HCT116 (cell line): ENCODE results near the gene MPHOSPH8. TPM values are rescaled to one million over a fixed set of nuclear protein-coding genes. Genes with fewer than 3 reads are reported as not detected.

Experiments
- ATAC-seq: fragments of 200-7000 bp; cut with Tn5 transposase; 2 replicates; pipeline ENCODE4 v1.9.1; 2020; ENCODE audit warnings: mild to moderate bottlenecking, moderate library complexity
- BruUV-seq: library from RNA; stranded (reverse); fragments of 400-500 nt; replicated peaks from 2 replicates; lab custom pipeline; 2021; lab: Mats Ljungman, UMichigan
- CTCF ChIA-PET: fragments of 300-600 bp; sonication (Branson Sonifier 250); formaldehyde crosslinking; loops from one replicate; lab custom pipeline; 2021; ENCODE audit warnings: antibody characterized with exemption; lab: Charles Lee
- POLR2A ChIA-PET: fragments of 300-600, 350-600 bp; sonication (Branson Sonifier 250); formaldehyde crosslinking; loops from one replicate; lab custom pipeline; 2021; ENCODE audit warnings: antibody characterized with exemption; lab: Charles Lee
- RAD21 ChIA-PET, 2 experiments: fragments of 300-600 bp; sonication (Branson Sonifier 250); formaldehyde crosslinking; loops; one replicate each; lab custom pipeline; 2023; ENCODE audit warnings: low total read pairs in 2 of 2; ENCODE audit not compliant: uncharacterized antibody in 2 of 2, unreplicated experiment in 2 of 2, low non-redundant PET in 1 of 2; lab: Charles Lee
- DNase-seq: peaks from one replicate; pipeline ENCODE4 v3.0.0-alpha.2; 2010; ENCODE audit warnings: low read depth, low spot score
- H2AFZ ChIP-seq: fragments of 200-600 bp; shearing (Covaris generic), sonication (generic); 2 replicates; pipeline ENCODE4 v1.6.1; 2017; ENCODE audit warnings: low read depth, mixed run types, mixed read lengths, antibody characterized with exemption, low read length; ENCODE audit not compliant: poor library complexity, severe bottlenecking
- H3K27ac ChIP-seq: 2 replicates; pipeline ENCODE4 v1.5.1; 2012; ENCODE audit warnings: low read depth, low read length
- H3K27me3 ChIP-seq: fragments of 200-600 bp; sonication (generic); 2 replicates; pipeline ENCODE4 v1.6.1; 2016; ENCODE audit warnings: mixed run types, low read length, mixed read lengths; ENCODE audit not compliant: insufficient read depth
- H3K36me3 ChIP-seq, 2 experiments: fragments of 200-500 bp in 1 of 2; fragments of 200-600 bp in 1 of 2; sonication (Bioruptor generic) in 1 of 2; sonication (generic) in 1 of 2; 2 replicates each; pipeline versions ENCODE4 v1.5.1 to v1.6.1; 2014 to 2016; ENCODE audit warnings: low read length in 2 of 2, inconsistent platforms in 1 of 2, mixed read lengths in 1 of 2, mixed run types in 1 of 2; ENCODE audit not compliant: insufficient read depth in 2 of 2, control insufficient read depth in 1 of 2
- H3K4me1 ChIP-seq, 2 experiments: fragments of 200-600 bp in 1 of 2; sonication (generic) in 1 of 2; 2 replicates each; pipeline versions ENCODE4 v1.5.1 to v1.6.1; 2012 to 2017; ENCODE audit warnings: low read length in 2 of 2, inconsistent platforms in 1 of 2, mild to moderate bottlenecking in 1 of 2, mixed read lengths in 1 of 2, mixed run types in 1 of 2, moderate library complexity in 1 of 2; ENCODE audit not compliant: insufficient read depth in 2 of 2, control insufficient read depth in 1 of 2
- H3K4me2 ChIP-seq: fragments of 200-600 bp; sonication (generic); 2 replicates; pipeline ENCODE4 v1.6.1; 2017; ENCODE audit warnings: mixed run types, low read length, mixed read lengths
- H3K4me3 ChIP-seq, 2 experiments: fragments of 200-600 bp in 1 of 2; sonication (generic) in 1 of 2; replicated peaks in 1 of 2; 2 replicates each; pipeline ENCODE4 v1.5.1; 2011 to 2016; ENCODE audit warnings: low read length in 2 of 2, control low read depth in 1 of 2, low read depth in 1 of 2, mild to moderate bottlenecking in 1 of 2, mixed read lengths in 1 of 2, mixed run types in 1 of 2
- H3K79me2 ChIP-seq: fragments of 200-600 bp; sonication (generic); 2 replicates; pipeline ENCODE4 v1.6.1; 2017; ENCODE audit warnings: mild to moderate bottlenecking, mixed run types, low read length, moderate library complexity, mixed read lengths; ENCODE audit not compliant: insufficient read depth
- H3K9ac ChIP-seq: fragments of 200-600 bp; sonication (generic); 2 replicates; pipeline ENCODE4 v1.6.1; 2016; ENCODE audit warnings: low read length, mixed read lengths
- H3K9me2 ChIP-seq: fragments of 200-600 bp; sonication (generic), shearing (Covaris generic); 2 replicates; pipeline ENCODE4 v1.6.1; 2017; ENCODE audit warnings: mixed run types, mild to moderate bottlenecking, moderate library complexity; ENCODE audit not compliant: insufficient read depth
- H3K9me3 ChIP-seq, 2 experiments: fragments of 200-500 bp in 1 of 2; fragments of 200-600 bp in 1 of 2; sonication (Bioruptor generic) in 1 of 2; sonication (generic) in 1 of 2; 2 replicates each; pipeline ENCODE4 v1.6.1; 2014 to 2017; ENCODE audit warnings: low read length in 2 of 2, mixed read lengths in 2 of 2, inconsistent platforms in 1 of 2, low read depth in 1 of 2, mild to moderate bottlenecking in 1 of 2, mixed run types in 1 of 2, moderate library complexity in 1 of 2; ENCODE audit not compliant: control insufficient read depth in 1 of 2, insufficient read depth in 1 of 2
- H4K20me1 ChIP-seq: fragments of 200-600 bp; sonication (generic), shearing (Covaris generic); 2 replicates; pipeline ENCODE4 v1.6.1; 2017; ENCODE audit warnings: mixed run types, mild to moderate bottlenecking, moderate library complexity; ENCODE audit not compliant: insufficient read depth
- CBX3 ChIP-seq: IDR thresholded peaks from 2 replicates; pipeline ENCODE4 v1.6.1; 2012; ENCODE audit warnings: low read depth
- CEBPB ChIP-seq: IDR thresholded peaks from 2 replicates; pipeline ENCODE4 v1.6.1; 2012; ENCODE audit warnings: low read depth
- EZH2phosphoT487 ChIP-seq: fragments of 200-600 bp; IDR thresholded peaks from 2 replicates; pipeline ENCODE4 v1.6.1; 2018; ENCODE audit warnings: antibody characterized with exemption, borderline replicate concordance
- FOSL1 ChIP-seq: IDR thresholded peaks from 2 replicates; pipeline ENCODE4 v1.6.1; 2012; ENCODE audit warnings: low read depth
- JUND ChIP-seq: IDR thresholded peaks from 2 replicates; pipeline ENCODE4 v1.6.1; 2012
- SIN3A ChIP-seq: IDR thresholded peaks from 2 replicates; pipeline ENCODE4 v1.6.1; 2012; ENCODE audit warnings: low read depth
- SP1 ChIP-seq: IDR thresholded peaks from 2 replicates; pipeline ENCODE4 v1.6.1; 2012; ENCODE audit warnings: low read depth
- TCF7L2 ChIP-seq: IDR thresholded peaks from 2 replicates; pipeline ENCODE4 v1.7.0; 2011; ENCODE audit warnings: borderline replicate concordance, inconsistent platforms; ENCODE audit not compliant: insufficient read depth, insufficient read length; ENCODE audit errors: extremely low read depth
- ZFX ChIP-seq: fragments of 450-650 bp; IDR thresholded peaks from 2 replicates; pipeline ENCODE4 v1.6.1; 2017
- intact Hi-C: fragments of 100-400 bp; cut with micrococcal nuclease; formaldehyde crosslinking; loops from 2 replicates; pipeline ENCODE4 v1.10.0; 2022
- total RNA-seq: library from RNA; stranded (reverse); gene quantifications from one replicate; pipeline ENCODE4 v1.2.1, GENCODE V29; 2021; ENCODE audit not compliant: unreplicated experiment

Gene MPHOSPH8
- total RNA-seq, 1 experiment from 2014 or later, result 21.5 TPM

DNA sequence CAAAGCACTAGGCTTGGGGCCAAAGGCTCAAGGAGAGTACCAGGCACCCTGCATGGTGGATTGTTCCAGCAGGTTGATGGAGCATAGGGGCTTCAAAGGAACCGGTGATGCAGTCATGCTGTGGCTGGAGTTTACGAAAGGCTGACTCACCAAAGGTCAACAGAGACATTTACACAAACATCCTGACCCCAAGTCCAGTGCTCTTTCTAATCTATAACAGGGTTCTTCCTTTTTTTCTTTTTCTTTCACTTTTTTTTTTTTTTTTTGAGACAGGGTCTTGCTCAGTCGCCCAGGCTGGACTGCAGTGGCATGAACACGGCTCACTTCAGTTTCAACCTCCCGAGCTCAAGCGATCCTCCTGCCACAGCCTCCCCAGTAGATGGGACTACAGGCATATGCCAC is 36.5 kb upstream of the MPHOSPH8 start:
- intact Hi-C loops, result no loop called here
- Histone ChIP-seq H3K27me3 (no peaks in the 10 kb centered on the region), H3K4me1 (peaks cover 12 to 28% of the 10 kb centered on the region in 2 experiments), H3K79me2 (peaks cover 5% of the 10 kb centered on the region; the same call in 1 of the 2 replicates), H3K9ac (no peak overlapping the region), H2AFZ (peak overlapping the region; percentile 11), H3K27ac (no peak overlapping the region), H3K4me2 (peak overlapping the region; percentile 62), H3K36me3 (no peaks in the 10 kb centered on the region), H3K9me3 (no peaks in the 10 kb centered on the region), H4K20me1 (no peaks in the 10 kb centered on the region), H3K4me3 (no peak overlapping the region), H3K9me2 (no peaks in the 10 kb centered on the region)
- ChIA-PET POLR2A (no interaction called here), RAD21 (no interaction called here), CTCF (interaction anchor here (1.3 kb wide), 1 partner anchor 9 kb away, joined by 4 read pairs; no protein-coding TSS in a partner anchor)
- peak; percentile 47 for ATAC-seq
- BruUV-seq, result no TSS peak
- TF ChIP-seq JUND (0 out of 2 replicates have a peak, but pooled peaks have one; percentile 29), SIN3A (no peak), SP1 (0 out of 2 replicates have a peak, but pooled peaks have one; percentile 11), FOSL1 (peak; percentile 49), TCF7L2 (peak; percentile 93), EZH2phosphoT487 (no peak)
- DNase-seq, result peak; percentile 40

DNA sequence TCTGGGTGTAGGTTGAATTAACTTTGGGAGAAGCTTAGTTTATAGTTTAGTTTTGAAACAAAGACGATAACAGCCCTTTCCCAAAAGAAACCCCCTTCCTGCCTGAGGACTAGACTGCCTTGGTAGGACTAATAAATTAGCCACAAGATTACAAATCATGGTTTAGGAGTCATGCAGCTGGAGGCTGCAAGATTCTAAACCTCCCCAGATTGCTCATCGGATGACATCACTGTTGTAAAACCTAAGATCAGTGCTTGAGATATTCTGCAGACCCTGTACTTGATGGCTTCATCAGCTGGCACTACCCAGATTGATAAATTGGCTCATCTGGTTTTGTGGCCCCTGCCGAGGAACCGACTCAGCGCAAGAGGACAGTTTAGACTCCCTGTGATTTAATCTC is 35.9 kb upstream of the MPHOSPH8 start:
- Histone ChIP-seq H3K9me3 (no peaks in the 10 kb centered on the region), H2AFZ (peak overlapping the region; percentile 11), H3K4me3 (no peak overlapping the region), H3K27ac (no peak overlapping the region), H3K4me1 (peaks cover 12 to 27% of the 10 kb centered on the region in 2 experiments), H3K36me3 (no peaks in the 10 kb centered on the region), H4K20me1 (no peaks in the 10 kb centered on the region), H3K9ac (no peak overlapping the region), H3K27me3 (no peaks in the 10 kb centered on the region), H3K79me2 (peaks cover 10% of the 10 kb centered on the region), H3K4me2 (peak overlapping the region; percentile 62; the same call in 1 of the 2 replicates), H3K9me2 (no peaks in the 10 kb centered on the region)
- ChIA-PET POLR2A (no interaction called here), RAD21 (no interaction called here), CTCF (interaction anchor here (1.3 kb wide), 1 partner anchor 10 kb away, joined by 4 read pairs; no protein-coding TSS in a partner anchor)
- intact Hi-C loops, result no loop called here
- DNase-seq (no peak), ATAC-seq (no peak)
- no TSS peak for BruUV-seq
- TF ChIP-seq CBX3 (no peak), CEBPB (no peak), FOSL1 (0 out of 2 replicates have a peak, but pooled peaks have one; percentile 8), ZFX (no peak)
- TF ChIP-seq, all 23 proteins: peak for 1
